Measurements from ENCODE around the gene CARD9.

The CARD9 gene

GRCh38 chr9:136380381-136380780, 6.9 kb upstream of the CARD9 start:
- Mint-ChIP-seq H3K27ac (no peak overlapping the region), H3K36me3 (peaks cover 39 to 54% of the 10 kb centered on the region in 2 donors), H3K4me3 (no peak overlapping the region), H3K4me1 (peaks cover 0 to 8% of the 10 kb centered on the region in 2 donors), H3K9me3 (no peaks in the 10 kb centered on the region), H3K27me3 (no peaks in the 10 kb centered on the region)
- DNase-seq (no peak), ATAC-seq (replicated peaks) (no peak)

GRCh38 chr9:136379891-136380290, 6.4 kb upstream of the CARD9 start:
- DNase-seq (no peak), ATAC-seq (replicated peaks) (no peak)
- Mint-ChIP-seq H3K27me3 (no peaks in the 10 kb centered on the region), H3K4me1 (peaks cover 0 to 8% of the 10 kb centered on the region in 2 donors), H3K36me3 (peaks cover 39 to 51% of the 10 kb centered on the region in 2 donors), H3K9me3 (no peaks in the 10 kb centered on the region), H3K4me3 (no peak overlapping the region), H3K27ac (peak overlapping the region; percentile 3)

- peaks cover 37 to 51% of the 10 kb centered on the region in 2 donors for H3K36me3 Mint-ChIP-seq
These were observed 5.9 kb upstream of the CARD9 start for GRCh38 chr9:136379401-136379800.

GRCh38 chr9:136379003-136379287, 5.5 kb upstream of the CARD9 start:
- no peaks in the 10 kb centered on the region for H3K9me3 Mint-ChIP-seq
- no peak for ATAC-seq (replicated peaks)
- H3K27ac Mint-ChIP-seq, result no peak overlapping the region
- H3K4me1 Mint-ChIP-seq, result peaks cover 0 to 9% of the 10 kb centered on the region in 2 donors
- H3K27me3 Mint-ChIP-seq, result no peaks in the 10 kb centered on the region
- no peak for DNase-seq
- peaks cover 34 to 49% of the 10 kb centered on the region in 2 donors for H3K36me3 Mint-ChIP-seq
- H3K4me3 Mint-ChIP-seq, result no peak overlapping the region

More at GRCh38 chr9:136379401-136379800, 5.9 kb upstream of the CARD9 start:
- Mint-ChIP-seq H3K4me3 (no peak overlapping the region), H3K9me3 (no peaks in the 10 kb centered on the region), H3K27ac (peak overlapping the region; percentile 3), H3K27me3 (no peaks in the 10 kb centered on the region), H3K4me1 (peaks cover 0 to 8% of the 10 kb centered on the region in 2 donors)
- no peak for DNase-seq
- no peak for ATAC-seq (replicated peaks)

GRCh38 chr9:136378170-136379002, 4.9 kb upstream of the CARD9 start:
- Mint-ChIP-seq H3K9me3 (no peaks in the 10 kb centered on the region), H3K4me1 (peaks cover 0 to 15% of the 10 kb centered on the region in 2 donors), H3K4me3 (no peak overlapping the region), H3K27me3 (no peaks in the 10 kb centered on the region), H3K36me3 (peaks cover 29 to 44% of the 10 kb centered on the region in 2 donors), H3K27ac (no peak overlapping the region)
- DNase-seq (no peak), ATAC-seq (replicated peaks) (no peak)

- peaks cover 27 to 43% of the 10 kb centered on the region in 2 donors for H3K36me3 Mint-ChIP-seq
- H3K4me1 Mint-ChIP-seq, result peaks cover 5 to 23% of the 10 kb centered on the region in 2 donors
- H3K9me3 Mint-ChIP-seq, result no peaks in the 10 kb centered on the region
- H3K27me3 Mint-ChIP-seq, result no peaks in the 10 kb centered on the region
- ATAC-seq (replicated peaks) (no peak), DNase-seq (no peak)
- no peak overlapping the region for H3K27ac Mint-ChIP-seq
- peak overlapping the region in 1 of 2 donors; percentile 11 for H3K4me3 Mint-ChIP-seq
These were observed 4.1 kb upstream of the CARD9 start for GRCh38 chr9:136377341-136378169.

GRCh38 chr9:136376457-136376856, 3.0 kb upstream of the CARD9 start:
- DNase-seq, result no peak
- Mint-ChIP-seq H3K4me1 (peaks cover 11 to 29% of the 10 kb centered on the region in 2 donors), H3K4me3 (no peak overlapping the region), H3K27ac (peak overlapping the region; percentile 42), H3K9me3 (no peaks in the 10 kb centered on the region), H3K27me3 (no peaks in the 10 kb centered on the region), H3K36me3 (peaks cover 24 to 40% of the 10 kb centered on the region in 2 donors)
- no peak for ATAC-seq (replicated peaks)

GRCh38 chr9:136375096-136375495, 1.6 kb upstream of the CARD9 start:
- Mint-ChIP-seq H3K9me3 (no peaks in the 10 kb centered on the region), H3K27me3 (no peaks in the 10 kb centered on the region), H3K4me3 (no peak overlapping the region), H3K4me1 (peaks cover 11 to 29% of the 10 kb centered on the region in 2 donors), H3K27ac (peak overlapping the region; percentile 73), H3K36me3 (peaks cover 29 to 44% of the 10 kb centered on the region in 2 donors)
- DNase-seq (no peak), ATAC-seq (replicated peaks) (no peak)

- no peaks in the 10 kb centered on the region for H3K27me3 Mint-ChIP-seq
- H3K4me3 Mint-ChIP-seq, result peak overlapping the region; percentile 50 to 89
- ATAC-seq (replicated peaks), result no peak
- H3K4me1 Mint-ChIP-seq, result peaks cover 11 to 29% of the 10 kb centered on the region in 2 donors
- DNase-seq, result no peak
- no peak overlapping the region for H3K27ac Mint-ChIP-seq
- H3K36me3 Mint-ChIP-seq, result peaks cover 31 to 51% of the 10 kb centered on the region in 2 donors
- no peaks in the 10 kb centered on the region for H3K9me3 Mint-ChIP-seq
These were observed 710 bp upstream of the CARD9 start for GRCh38 chr9:136374183-136374575.

GRCh38 chr9:136372561-136373299, 739 bp downstream of the CARD9 start:
- Mint-ChIP-seq H3K4me3 (peak overlapping the region; percentile 87 to 89), H3K36me3 (peaks cover 40 to 51% of the 10 kb centered on the region in 2 donors), H3K27ac (peak overlapping the region; percentile 82), H3K9me3 (no peaks in the 10 kb centered on the region), H3K27me3 (no peaks in the 10 kb centered on the region), H3K4me1 (peaks cover 11 to 29% of the 10 kb centered on the region in 2 donors)
- DNase-seq, result no peak
- peak; percentile 65 to 67 for ATAC-seq (replicated peaks)

GRCh38 chr9:136372006-136372405, 1.5 kb downstream of the CARD9 start:
- Mint-ChIP-seq H3K36me3 (peaks cover 38 to 50% of the 10 kb centered on the region in 2 donors), H3K4me3 (peak overlapping the region; percentile 87 to 89), H3K9me3 (no peaks in the 10 kb centered on the region), H3K27ac (peak overlapping the region; percentile 14), H3K27me3 (no peaks in the 10 kb centered on the region), H3K4me1 (peaks cover 11 to 24% of the 10 kb centered on the region in 2 donors)
- ATAC-seq (replicated peaks) (no peak), DNase-seq (no peak)

- no peaks in the 10 kb centered on the region for H3K9me3 Mint-ChIP-seq
- ATAC-seq (replicated peaks), result no peak
- peaks cover 37 to 45% of the 10 kb centered on the region in 2 donors for H3K36me3 Mint-ChIP-seq
- no peak overlapping the region for H3K4me3 Mint-ChIP-seq
- no peak overlapping the region for H3K27ac Mint-ChIP-seq
- peaks cover 11 to 21% of the 10 kb centered on the region in 2 donors for H3K4me1 Mint-ChIP-seq
- DNase-seq, result no peak
- no peaks in the 10 kb centered on the region for H3K27me3 Mint-ChIP-seq
These were observed 2.0 kb downstream of the CARD9 start for GRCh38 chr9:136371533-136371880.

- peak overlapping the region in 1 of 2 donors; percentile 8 for H3K4me3 Mint-ChIP-seq
- H3K27ac Mint-ChIP-seq, result no peak overlapping the region
- peaks cover 14 to 27% of the 10 kb centered on the region in 2 donors for H3K4me1 Mint-ChIP-seq
- DNase-seq (no peak), ATAC-seq (replicated peaks) (no peak)
- peaks cover 39 to 45% of the 10 kb centered on the region in 2 donors for H3K36me3 Mint-ChIP-seq
- no peaks in the 10 kb centered on the region for H3K9me3 Mint-ChIP-seq
- peaks cover 0 to 5% of the 10 kb centered on the region in 2 donors for H3K27me3 Mint-ChIP-seq
These were observed 2.6 kb downstream of the CARD9 start for GRCh38 chr9:136370687-136371532.
